ENCODE results near the gene MATCAP1. TPM values are rescaled to one million over a fixed set of nuclear protein-coding genes. Genes with fewer than 3 reads are reported as not detected.
A peak's percentile ranks its signal among the peaks of the same experiment; 100 is the strongest.

The MATCAP1 gene
- total RNA-seq, 1 donor from 2014 or later: 29.0 TPM

GRCh38 chr16:67163999-67164558, 19.7 kb downstream of the MATCAP1 start:
- Histone ChIP-seq H3K4me3 (peak overlapping the region; percentile 54), H3K27ac (peak overlapping the region; percentile 36), H3K36me3 (peaks cover 7% of the 10 kb centered on the region), H3K4me1 (peaks cover 52% of the 10 kb centered on the region), H3K9me3 (no peaks in the 10 kb centered on the region), H3K27me3 (ENCODE audit: low read depth) (peaks cover 38% of the 10 kb centered on the region)
- ATAC-seq (no peak), DNase-seq (no peak)
- TF ChIP-seq, protein P1, sequence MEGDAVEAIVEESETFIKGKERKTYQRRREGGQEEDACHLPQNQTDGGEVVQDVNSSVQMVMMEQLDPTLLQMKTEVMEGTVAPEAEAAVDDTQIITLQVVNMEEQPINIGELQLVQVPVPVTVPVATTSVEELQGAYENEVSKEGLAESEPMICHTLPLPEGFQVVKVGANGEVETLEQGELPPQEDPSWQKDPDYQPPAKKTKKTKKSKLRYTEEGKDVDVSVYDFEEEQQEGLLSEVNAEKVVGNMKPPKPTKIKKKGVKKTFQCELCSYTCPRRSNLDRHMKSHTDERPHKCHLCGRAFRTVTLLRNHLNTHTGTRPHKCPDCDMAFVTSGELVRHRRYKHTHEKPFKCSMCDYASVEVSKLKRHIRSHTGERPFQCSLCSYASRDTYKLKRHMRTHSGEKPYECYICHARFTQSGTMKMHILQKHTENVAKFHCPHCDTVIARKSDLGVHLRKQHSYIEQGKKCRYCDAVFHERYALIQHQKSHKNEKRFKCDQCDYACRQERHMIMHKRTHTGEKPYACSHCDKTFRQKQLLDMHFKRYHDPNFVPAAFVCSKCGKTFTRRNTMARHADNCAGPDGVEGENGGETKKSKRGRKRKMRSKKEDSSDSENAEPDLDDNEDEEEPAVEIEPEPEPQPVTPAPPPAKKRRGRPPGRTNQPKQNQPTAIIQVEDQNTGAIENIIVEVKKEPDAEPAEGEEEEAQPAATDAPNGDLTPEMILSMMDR (IDR thresholded peaks at IDR 0.05): no peak
- intact Hi-C loops (cut with DNase I): no loop called here

DNA sequence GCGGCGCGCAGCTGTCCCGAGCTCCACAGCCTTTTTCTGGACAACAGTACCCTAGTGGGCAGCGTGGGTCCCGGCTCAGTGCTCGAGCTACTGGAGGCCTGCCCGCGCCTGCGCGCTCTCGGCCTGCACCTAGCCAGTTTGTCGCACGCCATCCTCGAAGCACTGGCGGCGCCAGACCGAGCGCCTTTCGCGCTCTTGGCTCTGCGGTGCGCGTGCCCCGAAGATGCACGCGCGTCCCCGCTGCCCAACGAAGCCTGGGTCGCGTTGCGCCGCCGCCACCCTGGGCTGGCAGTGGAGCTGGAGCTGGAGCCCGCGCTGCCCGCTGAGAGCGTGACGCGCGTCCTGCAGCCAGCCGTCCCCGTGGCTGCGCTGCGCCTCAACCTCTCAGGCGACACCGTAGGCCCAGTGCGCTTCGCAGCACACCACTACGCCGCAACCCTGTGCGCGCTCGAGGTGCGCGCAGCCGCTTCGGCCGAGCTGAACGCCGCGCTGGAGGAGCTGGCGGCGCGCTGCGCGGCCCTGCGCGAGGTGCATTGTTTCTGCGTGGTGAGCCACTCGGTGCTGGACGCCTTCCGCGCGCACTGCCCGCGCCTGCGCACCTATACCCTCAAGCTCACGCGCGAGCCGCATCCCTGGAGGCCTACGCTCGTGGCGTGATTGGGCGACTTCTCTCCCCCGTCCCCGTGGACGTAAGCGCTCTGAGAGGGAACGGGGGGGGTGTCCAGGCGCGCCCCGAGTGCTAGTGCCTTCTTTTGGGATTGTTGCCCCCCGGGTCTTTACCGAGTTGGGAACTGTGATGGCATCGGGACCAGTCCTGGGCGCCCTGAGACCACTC, 20.4 kb downstream of the MATCAP1 start:
- Histone ChIP-seq H3K4me3 (peak overlapping the region; percentile 54), H3K27me3 (ENCODE audit: low read depth) (peaks cover 38% of the 10 kb centered on the region), H3K4me1 (peaks cover 56% of the 10 kb centered on the region), H3K27ac (peak overlapping the region; percentile 36), H3K36me3 (peaks cover 7% of the 10 kb centered on the region), H3K9me3 (no peaks in the 10 kb centered on the region)
- intact Hi-C loops (cut with DNase I): no loop called here
- TF ChIP-seq, protein P1 (IDR thresholded peaks at IDR 0.05): no peak
- ATAC-seq: peak in 1 of 2 donors; percentile 2
- no peak for DNase-seq

GRCh38 chr16:67162506-67163163, 21.1 kb downstream of the MATCAP1 start:
- Histone ChIP-seq H3K4me1 (peaks cover 57% of the 10 kb centered on the region), H3K4me3 (peak overlapping the region; percentile 54), H3K9me3 (no peaks in the 10 kb centered on the region), H3K36me3 (peaks cover 7% of the 10 kb centered on the region), H3K27me3 (ENCODE audit: low read depth) (peaks cover 38% of the 10 kb centered on the region), H3K27ac (no peak overlapping the region)
- ATAC-seq: no peak
- TF ChIP-seq, protein P1 (IDR thresholded peaks at IDR 0.05): no peak
- no peak for DNase-seq
- intact Hi-C loops (cut with DNase I): no loop called here

GRCh38 chr16:67161595-67162058, 22.1 kb downstream of the MATCAP1 start:
- no peaks in the 10 kb centered on the region for H3K36me3 ChIP-seq
- intact Hi-C loops (cut with DNase I): no loop called here
- peaks cover 57% of the 10 kb centered on the region for H3K4me1 ChIP-seq
- no peaks in the 10 kb centered on the region for H3K9me3 ChIP-seq
- peak overlapping the region; percentile 94 for H3K4me3 ChIP-seq
- TF ChIP-seq, protein P1 (IDR thresholded peaks at IDR 0.05): no peak
- ATAC-seq (no peak), DNase-seq (no peak)
- peaks cover 38% of the 10 kb centered on the region for H3K27me3 ChIP-seq (ENCODE audit: low read depth)
- H3K27ac ChIP-seq: no peak overlapping the region
